GM19438 (cell line): Measurements from ENCODE around the gene YWHAG.
A peak's percentile ranks its signal among the peaks of the same experiment; 100 is the strongest.
"Not testable (repeated sequence)": the region's sequence is repeated elsewhere in the genome, so short reads cannot be mapped to it uniquely, and the experiment has no call there.

ENCODE experiments used
- ATAC-seq: cut with Tn5 transposase; IDR thresholded peaks from one replicate; pipeline ENCODE4 v1.9.1; 2021; ENCODE audit warnings: low read depth; ENCODE audit not compliant: unreplicated experiment

The YWHAG gene

GRCh38 chr7:76301000-76301399 lies 57.8 kb downstream of the YWHAG start:
- no peak for ATAC-seq

- ATAC-seq = no peak
Measured at GRCh38 chr7:76300166-76300731, 58.5 kb downstream of the YWHAG start.

GRCh38 chr7:76296743-76297740 lies 61.7 kb downstream of the YWHAG start:
- ATAC-seq = no peak

- no peak for ATAC-seq
Measured at GRCh38 chr7:76294344-76295024, 64.3 kb downstream of the YWHAG start.

- ATAC-seq = no peak
Measured at GRCh38 chr7:76293407-76293901, 65.3 kb downstream of the YWHAG start.

GRCh38 chr7:76292911-76293310 lies 65.9 kb downstream of the YWHAG start:
- ATAC-seq = not testable (repeated sequence)

- ATAC-seq = peak; percentile 28
Measured at GRCh38 chr7:76292213-76292573, 66.6 kb downstream of the YWHAG start.

- ATAC-seq = peak; percentile 70
Measured at GRCh38 chr7:76291351-76292212, 67.2 kb downstream of the YWHAG start.

GRCh38 chr7:76290847-76291350 lies 67.9 kb downstream of the YWHAG start:
- not testable (repeated sequence) for ATAC-seq

- no peak for ATAC-seq
Measured at GRCh38 chr7:76286842-76287403, 71.9 kb downstream of the YWHAG start.

- ATAC-seq = no peak
Measured at GRCh38 chr7:76285604-76286374, 73.0 kb downstream of the YWHAG start.

- no peak for ATAC-seq
Measured at GRCh38 chr7:76283254-76284159, 75.3 kb downstream of the YWHAG start.

- no peak for ATAC-seq
Measured at GRCh38 chr7:76282344-76283253, 76.2 kb downstream of the YWHAG start.

- ATAC-seq = no peak
Measured at GRCh38 chr7:76281706-76282343, 77.0 kb downstream of the YWHAG start.

- ATAC-seq = no peak
Measured at GRCh38 chr7:76281006-76281705, 77.6 kb downstream of the YWHAG start.

- no peak for ATAC-seq
Measured at GRCh38 chr7:76280408-76280807, 78.4 kb downstream of the YWHAG start.
